Endothelial cell of umbilical vein (primary cell): ENCODE data around the gene B3GNT7.

Experiments
- CTCF ChIP-seq, 2 donors: IDR thresholded peaks; 1 replicate in 1 of 2; 2 replicates in 1 of 2; pipeline ENCODE4 v1.5.1; 2011; ENCODE audit warnings: low read length in 2 of 2, mild to moderate bottlenecking in 2 of 2, moderate library complexity in 2 of 2, control low read depth in 1 of 2, inconsistent platforms in 1 of 2, low read depth in 1 of 2; ENCODE audit not compliant: insufficient read depth in 1 of 2; ENCODE audit errors: extremely low read depth in 1 of 2
- EZH2 ChIP-seq: IDR thresholded peaks from 2 replicates; pipeline ENCODE4 v1.6.1; 2012; ENCODE audit warnings: borderline replicate concordance, low read depth, mild to moderate bottlenecking, moderate library complexity, low read length, inconsistent platforms; ENCODE audit not compliant: severe bottlenecking
- POLR2A ChIP-seq: IDR thresholded peaks from 2 replicates; pipeline ENCODE4 v1.6.1; 2012; ENCODE audit warnings: low read depth, mild to moderate bottlenecking, control low read depth, low read length
- POLR2AphosphoS5 ChIP-seq: IDR thresholded peaks from 2 replicates; pipeline ENCODE4 v1.6.1; 2012; ENCODE audit warnings: low read depth, mild to moderate bottlenecking, control low read depth, low read length, moderate library complexity; ENCODE audit not compliant: insufficient read depth

GRCh38 chr2:231357048-231357447 is 38.5 kb upstream of the B3GNT7 start:
- TF ChIP-seq CTCF (IDR thresholded peaks at IDR 0.05; ENCODE audit: extremely low read depth in 1 of 2, insufficient read depth in 1 of 2, low read depth in 1 of 2, low read length in 2 of 2) (no peak), POLR2A (no peak), EZH2 (no peak), POLR2AphosphoS5 (no peak)
